HUDEP-2 (cell line): ENCODE measurements around the gene LRRC3B.

Source experiments
- DNase-seq, 76 experiments: peaks; one replicate each; lab custom pipeline; 2025; ENCODE audit not compliant: unreplicated experiment in 76 of 76; lab: John Stamatoyannopoulos, UW

The LRRC3B gene

DNA sequence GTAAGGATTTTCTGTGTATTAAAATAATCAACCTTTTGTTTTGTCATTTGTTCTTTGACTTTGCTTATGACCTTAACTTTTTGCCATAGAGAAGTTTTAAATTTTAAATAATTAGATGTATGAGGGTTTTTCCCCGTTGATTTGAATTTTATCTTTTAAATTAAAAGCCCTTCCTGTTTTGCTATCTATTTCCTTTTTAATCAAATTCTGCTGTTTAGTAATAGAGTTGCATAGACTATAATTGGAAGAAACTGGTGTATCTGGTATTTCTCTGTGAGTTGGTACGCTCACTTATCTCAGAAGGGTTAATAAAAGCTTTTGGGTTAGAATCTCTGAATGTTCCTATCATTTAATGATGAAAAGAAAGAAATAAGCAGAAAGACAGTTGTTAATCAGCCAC lies 82.2 kb downstream of the LRRC3B start:
- no peak for DNase-seq

DNA sequence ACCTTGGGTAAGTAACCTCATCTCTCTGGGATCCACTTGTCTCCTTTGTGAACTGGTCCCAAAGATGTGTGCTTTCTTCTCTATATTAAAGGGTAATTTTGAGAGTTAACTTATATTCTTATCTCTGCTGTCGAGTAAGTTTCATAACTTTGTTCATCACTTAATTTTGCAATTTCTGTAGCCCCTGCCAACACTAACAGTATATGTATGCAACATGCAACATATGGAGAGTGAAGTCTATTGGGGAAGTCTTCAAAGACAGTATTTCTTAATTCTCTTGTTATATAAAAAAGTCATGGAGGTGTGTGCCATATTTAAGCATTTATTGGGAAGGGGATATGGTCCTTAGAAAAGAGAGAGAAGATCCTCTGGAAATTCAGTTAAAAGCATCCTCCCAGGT lies 85.9 kb downstream of the LRRC3B start:
- no peak for DNase-seq

DNA sequence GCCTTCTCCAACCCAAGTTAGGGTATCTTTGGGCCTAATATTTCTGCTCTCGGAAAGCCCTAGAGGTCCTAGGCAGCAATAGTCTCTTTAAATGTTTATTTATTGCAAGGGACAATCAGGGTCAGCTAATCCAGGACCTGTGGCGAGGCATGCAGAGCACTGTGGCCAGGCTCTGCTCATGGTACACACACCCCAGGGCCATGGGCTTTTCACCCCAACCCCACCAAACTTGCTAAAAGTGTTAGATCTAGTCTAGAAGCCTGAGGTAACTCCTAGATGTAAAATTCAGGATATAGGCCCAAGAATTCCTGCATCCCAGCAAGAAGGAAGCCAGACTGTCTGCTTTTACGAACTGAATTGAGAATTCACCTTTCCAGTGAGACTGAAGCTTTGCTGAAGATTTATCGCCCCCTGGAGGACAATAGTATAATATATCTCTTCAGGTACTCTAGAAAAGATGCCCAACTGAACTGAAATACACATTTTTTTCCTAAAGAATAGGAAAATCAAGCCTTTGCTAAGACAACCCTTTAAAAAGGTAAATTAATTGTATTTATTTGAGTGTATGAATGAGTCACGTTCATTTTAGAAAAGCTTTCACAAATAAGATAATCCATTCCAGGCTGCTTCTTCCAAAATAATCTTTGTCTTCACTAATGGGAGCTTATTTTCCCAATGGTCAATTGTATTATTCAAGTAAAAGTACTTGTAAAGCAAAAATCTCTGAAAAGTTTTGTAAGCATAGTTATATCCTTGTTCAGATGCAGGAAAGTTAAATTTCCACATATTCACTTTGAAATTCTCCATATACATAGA lies 89.8 kb downstream of the LRRC3B start:
- DNase-seq = peak in 21 of 76 experiments; percentile 2 to 67 (median 22)

DNA sequence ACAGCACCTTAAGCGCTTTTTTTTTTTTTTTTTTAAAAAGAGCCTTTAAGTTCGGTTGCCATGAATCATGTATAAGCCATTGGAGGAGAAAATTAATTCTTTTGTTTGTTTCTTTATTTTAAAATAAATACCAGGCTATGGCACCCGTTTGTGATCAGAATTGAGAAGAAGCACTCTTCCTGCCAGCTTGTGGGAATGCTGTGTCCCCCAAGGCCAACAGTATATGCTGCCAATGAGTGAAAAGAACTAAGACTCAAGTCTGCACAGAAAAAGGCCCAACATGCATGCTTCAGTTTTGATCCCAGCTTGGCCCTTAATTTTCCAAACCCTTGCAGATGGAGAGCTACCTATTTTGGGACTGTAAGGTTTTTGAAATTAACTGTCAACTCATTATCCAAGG lies 90.5 kb downstream of the LRRC3B start:
- DNase-seq = no peak

DNA sequence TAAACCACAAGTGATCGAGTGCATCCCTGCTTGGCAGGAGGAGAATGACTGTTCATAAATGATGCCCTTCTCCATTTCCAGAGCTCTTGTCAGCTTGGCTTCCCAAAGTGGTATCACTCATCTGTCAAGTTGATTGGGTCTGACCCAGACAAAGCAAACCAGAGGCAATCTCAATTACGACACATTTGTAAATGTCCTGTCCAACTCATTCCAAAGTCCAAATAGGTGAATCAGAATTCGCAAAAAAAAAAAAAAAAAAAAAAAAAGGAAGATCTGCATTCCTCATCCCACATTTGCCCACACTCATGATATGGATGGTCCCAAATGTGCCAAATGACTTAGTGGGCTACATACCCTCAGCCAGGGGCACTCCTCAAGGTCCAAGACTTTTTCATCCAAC lies 91.9 kb downstream of the LRRC3B start:
- DNase-seq = no peak

DNA sequence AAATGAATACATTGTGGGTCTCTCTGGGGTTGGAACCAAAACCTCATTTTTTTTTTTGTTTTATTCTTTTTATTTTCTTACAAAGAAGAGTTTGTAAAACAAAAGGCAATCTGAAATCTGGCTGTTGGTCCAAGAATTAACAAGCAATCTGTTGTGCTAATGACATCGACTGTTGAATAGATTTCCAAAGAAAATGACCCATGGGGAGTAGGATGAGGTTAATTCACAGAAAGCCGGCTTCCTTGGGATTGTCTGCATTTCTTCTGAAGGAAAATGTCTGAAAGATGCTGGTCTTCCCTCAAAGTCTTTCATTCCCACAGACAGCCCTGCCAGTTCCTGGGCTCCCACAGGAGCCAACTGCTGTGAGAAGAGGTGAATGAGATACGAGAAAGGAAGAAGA lies 92.9 kb downstream of the LRRC3B start:
- no peak for DNase-seq

DNA sequence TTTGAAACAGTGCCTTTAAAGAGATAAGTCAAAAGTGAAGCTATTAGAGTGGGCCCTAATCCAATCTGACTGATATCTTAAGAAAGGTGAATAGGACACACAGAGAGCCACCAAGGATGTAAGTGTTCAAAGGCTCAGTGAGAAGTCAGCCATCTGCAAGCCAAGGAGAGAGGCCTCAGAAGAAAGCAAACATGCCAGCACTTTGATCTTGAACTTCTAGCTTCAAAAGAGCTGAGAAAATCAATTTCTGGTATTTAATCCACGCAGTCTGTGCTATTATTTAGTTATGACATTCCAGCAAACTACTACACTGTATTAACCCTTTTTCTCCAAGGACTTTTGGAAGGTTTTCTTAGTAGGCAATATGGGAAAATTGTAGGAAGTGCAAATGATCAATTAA lies 95.7 kb downstream of the LRRC3B start:
- DNase-seq = no peak

DNA sequence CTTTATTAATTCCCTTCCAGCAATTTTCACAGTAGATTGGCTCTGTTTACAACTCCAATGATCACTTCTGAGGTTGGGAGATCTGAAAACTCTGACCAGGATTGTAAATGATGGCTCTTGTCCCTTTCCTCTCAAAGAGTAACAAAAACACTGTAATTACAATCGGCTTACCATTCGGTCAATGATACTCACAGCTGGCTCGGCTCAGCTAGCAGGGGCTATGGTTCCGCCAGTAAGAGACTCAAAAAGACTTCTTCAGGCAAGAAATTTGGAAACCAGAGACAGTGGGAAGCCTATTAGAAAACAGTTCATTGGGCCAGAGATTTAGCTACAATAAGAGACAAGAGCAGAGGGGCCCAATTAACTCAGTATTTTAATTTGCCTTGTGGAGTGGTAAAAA lies 96.6 kb downstream of the LRRC3B start:
- DNase-seq = no peak

DNA sequence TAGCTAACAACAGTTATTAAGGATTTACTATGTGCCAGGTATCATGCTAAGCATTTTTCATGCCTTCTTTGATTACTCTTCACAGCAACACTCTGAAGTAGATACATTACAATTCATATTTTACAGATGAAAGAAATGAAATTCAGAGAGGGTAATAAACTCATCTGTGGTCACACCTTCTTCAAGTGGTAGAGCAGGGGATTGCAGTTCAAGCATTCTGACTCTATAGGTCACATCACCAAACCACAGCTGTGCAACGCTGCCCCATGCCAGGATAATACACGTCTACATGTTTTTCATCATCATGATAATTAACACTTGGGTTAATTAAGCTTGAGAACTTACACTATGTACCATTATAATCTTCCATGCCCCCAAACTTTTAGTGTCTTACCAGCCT lies 98.5 kb downstream of the LRRC3B start:
- DNase-seq = no peak

DNA sequence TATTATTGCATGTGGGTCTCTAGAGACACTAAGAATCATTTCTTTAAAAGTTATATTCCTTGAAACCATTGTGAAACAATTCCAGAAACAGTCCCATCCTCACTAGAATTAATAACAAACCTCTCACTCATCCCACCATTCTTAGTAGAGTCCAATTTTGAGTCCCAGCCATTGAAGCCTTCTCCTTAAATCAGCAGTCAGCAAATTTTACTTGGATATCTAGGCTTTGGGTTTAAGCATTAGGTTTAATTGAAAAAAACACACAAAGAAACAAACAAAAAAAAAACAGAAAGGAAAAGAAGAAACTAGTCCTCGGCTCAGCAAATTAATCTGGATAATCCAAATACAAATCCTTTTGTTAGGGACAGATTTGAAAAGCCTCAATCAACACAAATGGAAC lies 109.3 kb downstream of the LRRC3B start:
- DNase-seq = no peak

DNA sequence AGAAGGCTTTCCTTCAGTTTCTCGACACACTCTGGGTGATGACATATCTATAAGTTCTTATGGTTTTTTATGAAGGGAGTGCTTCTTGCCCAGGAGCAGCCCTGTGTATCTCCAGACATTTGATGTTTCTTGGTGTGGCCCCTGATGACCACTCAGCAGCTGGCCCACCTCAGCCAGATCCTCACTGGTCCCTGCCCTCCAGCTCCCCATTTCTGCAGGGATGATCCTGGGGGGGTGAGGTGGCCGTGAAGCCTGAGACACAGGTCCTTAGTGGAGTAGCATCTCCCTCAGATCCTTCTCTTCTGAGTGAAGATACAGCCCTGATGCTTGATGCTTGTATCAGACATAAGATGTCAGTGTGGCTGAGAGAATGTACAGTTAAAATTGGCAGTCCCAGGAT lies 127.7 kb downstream of the LRRC3B start:
- DNase-seq = no peak

DNA sequence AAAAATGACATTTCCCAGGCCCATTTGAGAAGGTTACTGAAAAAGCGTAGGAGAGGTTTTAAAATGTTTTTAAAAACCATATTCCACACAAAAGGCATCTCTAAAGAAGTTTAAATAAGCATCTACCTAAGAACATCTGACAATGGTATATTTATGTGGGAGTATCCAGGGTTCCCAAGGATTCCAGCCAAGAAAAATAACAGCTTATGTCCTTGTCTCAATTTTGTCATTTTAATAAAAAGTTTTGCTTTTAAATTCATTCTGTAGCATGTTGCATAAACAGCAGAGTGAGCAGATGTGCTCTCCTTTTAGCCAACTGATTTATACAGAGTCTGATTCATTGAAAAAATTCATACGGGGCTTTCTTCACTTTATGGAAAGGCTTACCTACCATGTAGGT lies 129.9 kb downstream of the LRRC3B start:
- DNase-seq = no peak

DNA sequence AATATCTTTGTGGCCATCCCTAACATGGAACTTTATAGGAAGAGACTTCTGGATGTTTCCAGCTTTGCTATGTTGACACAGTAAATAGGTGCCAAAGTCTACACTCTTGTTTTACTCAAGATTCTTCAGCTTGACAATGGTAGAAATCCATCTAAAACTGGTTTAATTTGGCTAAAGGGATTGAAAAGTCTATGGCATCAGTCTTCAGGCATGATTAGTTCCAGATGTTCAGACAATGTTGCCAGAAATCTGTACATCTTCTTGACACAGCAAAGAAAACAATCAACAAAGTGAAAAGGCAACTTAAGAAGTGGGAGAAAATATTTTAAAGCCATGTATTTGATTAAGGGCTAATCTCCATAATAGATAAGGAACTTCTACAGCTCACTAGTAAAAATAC lies 130.5 kb downstream of the LRRC3B start:
- no peak for DNase-seq

DNA sequence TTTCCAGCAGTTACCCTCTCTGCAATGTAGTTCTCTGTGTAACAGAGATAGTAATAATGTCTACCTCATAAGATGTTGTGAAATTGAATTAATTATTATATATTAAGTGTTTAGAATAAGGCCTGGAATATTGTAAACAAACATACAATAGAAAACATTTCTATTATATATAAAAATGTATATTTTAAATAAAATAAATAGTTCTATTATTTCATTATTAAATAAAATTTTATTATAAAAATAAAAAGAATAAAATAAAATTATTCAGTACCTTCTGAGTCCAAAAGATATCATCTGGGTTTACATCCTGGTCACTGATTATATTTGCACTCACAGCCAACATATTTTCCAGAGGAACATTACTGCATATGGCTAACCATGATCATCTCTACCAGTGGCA lies 135.4 kb downstream of the LRRC3B start:
- no peak for DNase-seq
